Lung (tissue), 12 donors: ENCODE data around the gene ESYT3. TPM values are rescaled to one million over a fixed set of nuclear protein-coding genes. Genes with fewer than 3 reads are reported as not detected.

Source experiments
- ATAC-seq: fragments of 200-7000 bp; cut with Tn5 transposase; one replicate; pipeline ENCODE4 v1.9.1; 2020; ENCODE audit warnings: moderate number of reproducible peaks; ENCODE audit not compliant: insufficient read depth, low FRiP score
- DNase-seq, 3 donors: peaks; one replicate each; pipeline ENCODE4 v3.0.0-alpha.2; 2013 to 2017
- H3K27ac ChIP-seq, 2 donors: one replicate each; pipeline ENCODE4 v1.5.1; 2013; ENCODE audit warnings: mild to moderate bottlenecking in 2 of 2, moderate library complexity in 2 of 2, control low read depth in 1 of 2, inconsistent platforms in 1 of 2, low read depth in 1 of 2, low read length in 1 of 2
- H3K27me3 ChIP-seq, 3 donors: one replicate each; pipeline ENCODE4 v1.5.1; 2013; ENCODE audit warnings: low read length in 2 of 3; ENCODE audit not compliant: control insufficient read depth in 3 of 3, insufficient read depth in 3 of 3
- H3K36me3 ChIP-seq, 4 donors: one replicate each; pipeline ENCODE4 v1.5.1; 2013; ENCODE audit warnings: low read length in 4 of 4, mild to moderate bottlenecking in 1 of 4, moderate library complexity in 1 of 4; ENCODE audit not compliant: control insufficient read depth in 4 of 4, insufficient read depth in 4 of 4
- H3K4me1 ChIP-seq, 5 donors: one replicate each; pipeline ENCODE4 v1.5.1; 2013; ENCODE audit warnings: low read length in 5 of 5, mild to moderate bottlenecking in 2 of 5, moderate library complexity in 1 of 5; ENCODE audit not compliant: control insufficient read depth in 5 of 5, insufficient read depth in 5 of 5
- H3K4me3 ChIP-seq: one replicate; pipeline ENCODE4 v1.5.1; 2013; ENCODE audit warnings: mild to moderate bottlenecking, control low read depth, moderate library complexity
- H3K9ac ChIP-seq, 2 donors: one replicate each; pipeline ENCODE4 v1.5.1; 2013; ENCODE audit warnings: low read length in 2 of 2, control low read depth in 1 of 2; ENCODE audit not compliant: insufficient read depth in 1 of 2
- H3K9me3 ChIP-seq, 4 donors: one replicate each; pipeline ENCODE4 v1.5.1; 2013; ENCODE audit warnings: low read length in 3 of 4, mild to moderate bottlenecking in 1 of 4, moderate library complexity in 1 of 4; ENCODE audit not compliant: control insufficient read depth in 4 of 4, insufficient read depth in 3 of 4
- WGBS, 2 donors: extraction: QIAGEN DNeasy Blood & Tissue Kit; methylation state at CpG; one replicate each; pipeline ENCODE4 v1.1.7; 2013; 5-methylcytosine and 5-hydroxymethylcytosine counted together
- polyA plus RNA-seq, 2 donors: library from polyadenylated mRNA; stranded (reverse); fragments of 200-250 nt; gene quantifications; one replicate each; pipeline ENCODE4 v1.2.1, GENCODE V29; 2013
- total RNA-seq, 2 donors: library from RNA; depleted of rRNA in 1 of 2; stranded (reverse); fragments of >200 nt in 1 of 2; gene quantifications; one replicate each; pipeline ENCODE4 v1.2.1, GENCODE V29; 2014 to 2021
- TF ChIP-seq, protein P1 (sequence below): IDR thresholded peaks from 2 replicates; pipeline ENCODE4 v1.5.1; 2012; ENCODE audit warnings: mild to moderate bottlenecking; ENCODE audit errors: control extremely low read depth, extremely low read depth
- donor health status: control.
- donor health status: control.
- donor health status: Bipolar disorder and iron deficiency.
- donor health status: healthy.
- donor health status: DM: yes; HTN: yes; CAD: no.

The ESYT3 gene
- total and polyA plus RNA-seq, 4 donors: 5.7 to 71.0 (median 27.0) TPM

DNA sequence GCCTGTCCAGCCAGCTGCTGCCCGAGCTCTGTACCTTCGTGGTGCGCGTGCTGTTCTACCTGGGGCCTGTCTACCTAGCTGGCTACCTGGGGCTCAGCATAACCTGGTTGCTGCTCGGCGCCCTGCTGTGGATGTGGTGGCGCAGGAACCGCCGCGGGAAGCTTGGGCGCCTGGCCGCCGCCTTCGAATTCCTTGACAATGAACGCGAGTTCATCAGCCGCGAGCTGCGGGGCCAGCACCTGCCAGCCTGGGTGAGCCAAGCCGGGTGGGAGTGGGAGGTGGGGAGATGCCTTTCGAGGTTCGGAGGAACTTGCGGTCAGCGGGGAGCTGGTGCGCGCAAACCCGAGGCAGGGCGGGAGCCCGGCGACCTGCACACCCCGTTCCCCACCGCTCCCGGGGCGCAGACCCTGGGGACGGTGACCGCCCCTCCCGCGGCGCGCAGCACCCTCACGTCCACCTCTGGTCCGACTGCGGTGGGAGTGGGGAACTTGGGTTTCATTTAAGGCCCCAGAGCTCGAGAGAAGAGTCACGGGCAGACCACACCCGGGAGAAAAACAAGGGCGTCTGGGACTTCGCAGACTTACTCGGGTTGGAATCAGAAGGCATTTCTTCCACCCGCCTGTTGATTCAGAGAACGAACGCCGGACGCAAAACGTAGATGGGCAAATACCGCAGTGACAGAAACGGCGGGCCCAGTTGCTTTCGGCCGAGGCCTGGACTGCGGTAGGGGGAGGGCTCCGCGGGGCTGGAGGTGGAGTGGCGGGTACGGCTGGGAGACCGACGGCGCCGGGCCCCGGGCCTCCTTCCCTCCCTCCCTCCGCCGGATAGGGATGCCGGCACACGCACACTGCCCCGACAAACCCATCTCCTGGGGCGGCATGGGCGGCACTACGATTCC, 708 bp downstream of the ESYT3 start:
- DNase-seq: peak in 2 of 3 donors; percentile 21 to 39
- peak; percentile 3 for ATAC-seq
- no peak overlapping the region for H3K9ac ChIP-seq
- 2 to 5% methylated on average over 65 to 78 of the region's 78 CpGs for WGBS, 2 donors
- TF ChIP-seq, protein P1, sequence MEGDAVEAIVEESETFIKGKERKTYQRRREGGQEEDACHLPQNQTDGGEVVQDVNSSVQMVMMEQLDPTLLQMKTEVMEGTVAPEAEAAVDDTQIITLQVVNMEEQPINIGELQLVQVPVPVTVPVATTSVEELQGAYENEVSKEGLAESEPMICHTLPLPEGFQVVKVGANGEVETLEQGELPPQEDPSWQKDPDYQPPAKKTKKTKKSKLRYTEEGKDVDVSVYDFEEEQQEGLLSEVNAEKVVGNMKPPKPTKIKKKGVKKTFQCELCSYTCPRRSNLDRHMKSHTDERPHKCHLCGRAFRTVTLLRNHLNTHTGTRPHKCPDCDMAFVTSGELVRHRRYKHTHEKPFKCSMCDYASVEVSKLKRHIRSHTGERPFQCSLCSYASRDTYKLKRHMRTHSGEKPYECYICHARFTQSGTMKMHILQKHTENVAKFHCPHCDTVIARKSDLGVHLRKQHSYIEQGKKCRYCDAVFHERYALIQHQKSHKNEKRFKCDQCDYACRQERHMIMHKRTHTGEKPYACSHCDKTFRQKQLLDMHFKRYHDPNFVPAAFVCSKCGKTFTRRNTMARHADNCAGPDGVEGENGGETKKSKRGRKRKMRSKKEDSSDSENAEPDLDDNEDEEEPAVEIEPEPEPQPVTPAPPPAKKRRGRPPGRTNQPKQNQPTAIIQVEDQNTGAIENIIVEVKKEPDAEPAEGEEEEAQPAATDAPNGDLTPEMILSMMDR: no peak
- H3K36me3 ChIP-seq: no peaks in the 10 kb centered on the region
- H3K9me3 ChIP-seq: no peaks in the 10 kb centered on the region
- peak overlapping the region; percentile 75 for H3K4me3 ChIP-seq
- H3K27me3 ChIP-seq: peaks cover 0 to 42% (median 37%) of the 10 kb centered on the region in 3 donors
- H3K4me1 ChIP-seq: peaks cover 0 to 21% (median 9%) of the 10 kb centered on the region in 5 donors
- H3K27ac ChIP-seq: peak overlapping the region in 1 of 2 donors; percentile 80

DNA sequence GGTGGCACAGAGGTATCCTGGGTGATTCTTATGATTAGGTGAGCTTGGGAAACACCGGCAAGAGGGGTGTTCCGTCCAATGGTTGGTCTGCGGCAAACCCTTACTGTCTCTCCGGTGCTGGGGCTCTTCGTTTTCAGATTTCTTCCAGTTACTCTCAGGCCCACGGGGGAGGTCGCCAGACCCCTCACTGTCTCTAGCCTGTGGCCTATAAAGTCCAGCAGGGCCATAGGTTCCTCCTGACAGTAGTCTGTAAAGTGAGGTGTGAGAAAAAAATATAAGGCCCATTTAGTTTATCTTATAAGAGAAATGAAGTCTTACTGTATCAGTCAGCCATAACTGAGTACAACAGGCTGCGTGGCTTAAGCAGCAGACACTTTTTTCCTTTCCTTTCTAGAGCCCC, 1.4 kb downstream of the ESYT3 start:
- 66 to 82% methylated on average over 8 of the region's 8 CpGs for WGBS, 2 donors
- Histone ChIP-seq H3K36me3 (no peaks in the 10 kb centered on the region), H3K27me3 (peaks cover 0 to 42% (median 37%) of the 10 kb centered on the region in 3 donors), H3K27ac (peak overlapping the region in 1 of 2 donors; percentile 80), H3K4me3 (peak overlapping the region; percentile 75), H3K9ac (no peak overlapping the region), H3K4me1 (peaks cover 0 to 25% (median 10%) of the 10 kb centered on the region in 5 donors), H3K9me3 (no peaks in the 10 kb centered on the region)
- DNase-seq (no peak), ATAC-seq (no peak)
- TF ChIP-seq, protein P1: no peak

DNA sequence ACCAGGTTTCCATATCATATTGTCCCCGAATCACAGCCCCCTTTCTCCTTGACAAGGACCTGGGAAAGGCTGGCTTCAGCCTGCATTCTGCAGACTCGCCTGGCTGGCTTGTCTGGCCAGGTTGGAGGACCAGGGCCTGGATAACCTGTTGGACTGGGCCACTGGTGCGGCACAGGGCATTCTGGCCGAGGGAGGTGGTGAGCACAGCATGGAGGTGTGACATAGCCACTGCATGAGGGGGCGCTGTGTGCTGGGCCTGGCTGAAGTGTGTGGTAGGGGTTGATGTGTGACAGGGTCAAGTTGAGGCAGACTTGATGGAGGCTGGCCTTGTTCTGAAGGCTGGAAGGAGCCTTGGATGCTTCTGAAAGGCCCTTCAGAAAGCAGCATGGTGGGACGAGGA, 2.9 kb downstream of the ESYT3 start:
- WGBS, 2 donors: 93 to 94% methylated on average over 6 of the region's 6 CpGs
- ATAC-seq: no peak
- H3K4me3 ChIP-seq: no peak overlapping the region
- no peaks in the 10 kb centered on the region for H3K9me3 ChIP-seq
- H3K27me3 ChIP-seq: peaks cover 0 to 35% (median 34%) of the 10 kb centered on the region in 3 donors
- no peak for DNase-seq
- no peaks in the 10 kb centered on the region for H3K36me3 ChIP-seq
- TF ChIP-seq, protein P1: no peak
- H3K4me1 ChIP-seq: peaks cover 0 to 32% (median 21%) of the 10 kb centered on the region in 5 donors
- no peak overlapping the region for H3K9ac ChIP-seq
- H3K27ac ChIP-seq: no peak overlapping the region
